Esophagus muscularis mucosa (tissue), 3 donors: ENCODE data around the gene BRCA1.

ENCODE experiments used
- POLR2A ChIP-seq: fragments of 450-650 bp; IDR thresholded peaks from one replicate; pipeline ENCODE4 v1.6.1; 2017; ENCODE audit warnings: antibody characterized with exemption, moderate library complexity, mild to moderate bottlenecking, low read depth
- TF ChIP-seq, protein P1 (sequence below), 3 experiments: fragments of 200-600 bp in 2 of 3; fragments of 450-650 bp in 1 of 3; sonication (generic) in 2 of 3; IDR thresholded peaks; one replicate each; pipeline ENCODE4 v1.5.1; 2017 to 2019; ENCODE audit warnings: antibody characterized with exemption in 3 of 3, mild to moderate bottlenecking in 2 of 3, moderate library complexity in 1 of 3

DNA sequence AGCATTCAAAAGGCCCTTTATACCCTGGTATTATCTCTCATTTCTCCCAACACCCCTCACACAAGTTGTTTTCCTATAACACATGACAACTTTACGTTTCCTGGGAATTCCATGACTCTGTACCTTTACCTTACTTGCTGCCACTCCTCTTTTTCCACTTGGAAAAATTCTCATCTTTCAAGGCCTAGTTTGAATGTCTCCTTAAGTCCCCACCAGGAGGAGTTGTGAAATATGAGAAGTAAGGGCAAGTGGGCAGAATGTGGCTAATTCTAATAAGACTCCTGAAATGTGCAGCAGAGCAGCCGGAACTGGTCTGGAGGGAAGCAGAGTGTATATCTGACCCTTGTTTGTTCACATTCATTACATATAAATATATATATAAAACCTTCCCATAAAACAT is 39.7 kb downstream of the BRCA1 start:
- TF ChIP-seq, protein P1, sequence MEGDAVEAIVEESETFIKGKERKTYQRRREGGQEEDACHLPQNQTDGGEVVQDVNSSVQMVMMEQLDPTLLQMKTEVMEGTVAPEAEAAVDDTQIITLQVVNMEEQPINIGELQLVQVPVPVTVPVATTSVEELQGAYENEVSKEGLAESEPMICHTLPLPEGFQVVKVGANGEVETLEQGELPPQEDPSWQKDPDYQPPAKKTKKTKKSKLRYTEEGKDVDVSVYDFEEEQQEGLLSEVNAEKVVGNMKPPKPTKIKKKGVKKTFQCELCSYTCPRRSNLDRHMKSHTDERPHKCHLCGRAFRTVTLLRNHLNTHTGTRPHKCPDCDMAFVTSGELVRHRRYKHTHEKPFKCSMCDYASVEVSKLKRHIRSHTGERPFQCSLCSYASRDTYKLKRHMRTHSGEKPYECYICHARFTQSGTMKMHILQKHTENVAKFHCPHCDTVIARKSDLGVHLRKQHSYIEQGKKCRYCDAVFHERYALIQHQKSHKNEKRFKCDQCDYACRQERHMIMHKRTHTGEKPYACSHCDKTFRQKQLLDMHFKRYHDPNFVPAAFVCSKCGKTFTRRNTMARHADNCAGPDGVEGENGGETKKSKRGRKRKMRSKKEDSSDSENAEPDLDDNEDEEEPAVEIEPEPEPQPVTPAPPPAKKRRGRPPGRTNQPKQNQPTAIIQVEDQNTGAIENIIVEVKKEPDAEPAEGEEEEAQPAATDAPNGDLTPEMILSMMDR (IDR thresholded peaks at IDR 0.05), result no peak
- TF ChIP-seq POLR2A, result no peak
